Rectal smooth muscle tissue (tissue), 1 donor: ENCODE results near the gene C3orf22.

Experiments
- H3K27ac ChIP-seq: one replicate; pipeline ENCODE4 v1.7.0; 2013; ENCODE audit warnings: low read depth, low read length, inconsistent platforms
- H3K27me3 ChIP-seq: one replicate; pipeline ENCODE4 v1.7.0; 2013; ENCODE audit warnings: low read length; ENCODE audit not compliant: control insufficient read depth, insufficient read depth
- H3K36me3 ChIP-seq: one replicate; pipeline ENCODE4 v1.7.0; 2013; ENCODE audit warnings: low read length; ENCODE audit not compliant: control insufficient read depth, insufficient read depth
- H3K4me1 ChIP-seq: one replicate; pipeline ENCODE4 v1.7.0; 2013; ENCODE audit warnings: low read length; ENCODE audit not compliant: control insufficient read depth, insufficient read depth
- H3K4me3 ChIP-seq: one replicate; pipeline ENCODE4 v1.7.0; 2013; ENCODE audit warnings: low read length
- H3K9ac ChIP-seq: one replicate; pipeline ENCODE4 v1.7.0; 2013; ENCODE audit warnings: low read length

C3orf22 gene

DNA sequence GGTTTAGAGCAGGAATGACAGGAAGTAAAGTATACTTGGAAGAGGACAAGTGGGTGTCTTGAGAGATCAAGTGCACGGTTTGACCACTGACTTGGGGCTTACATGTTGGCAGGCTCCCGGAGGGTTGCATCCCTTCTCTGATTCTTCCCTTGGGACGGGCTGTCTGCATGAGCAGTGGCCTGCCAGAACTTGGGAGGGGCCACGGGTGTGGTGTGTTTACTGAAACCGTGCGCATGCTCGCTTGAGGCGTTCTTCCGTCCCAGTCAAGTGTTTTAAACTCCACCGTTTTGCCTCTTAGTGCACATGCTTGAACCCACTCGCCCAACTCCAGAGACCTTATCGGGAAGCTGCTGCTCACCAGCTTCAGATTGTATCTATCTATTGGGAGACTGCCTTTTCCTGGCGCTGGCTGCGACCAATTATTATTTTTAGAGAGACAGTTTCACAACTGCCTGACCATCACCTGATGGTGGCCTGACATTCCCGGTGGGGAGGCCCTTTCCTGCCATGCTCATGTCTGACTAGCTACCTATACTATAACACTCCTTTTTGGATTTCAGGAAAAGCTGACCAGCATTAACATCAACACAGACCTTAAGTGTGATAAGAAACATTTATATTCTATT, 14.9 kb upstream of the C3orf22 start:
- H3K9ac ChIP-seq: no peak overlapping the region
- no peaks in the 10 kb centered on the region for H3K27me3 ChIP-seq
- no peak overlapping the region for H3K4me3 ChIP-seq
- H3K27ac ChIP-seq: no peak overlapping the region
- H3K4me1 ChIP-seq: no peaks in the 10 kb centered on the region
- H3K36me3 ChIP-seq: no peaks in the 10 kb centered on the region

DNA sequence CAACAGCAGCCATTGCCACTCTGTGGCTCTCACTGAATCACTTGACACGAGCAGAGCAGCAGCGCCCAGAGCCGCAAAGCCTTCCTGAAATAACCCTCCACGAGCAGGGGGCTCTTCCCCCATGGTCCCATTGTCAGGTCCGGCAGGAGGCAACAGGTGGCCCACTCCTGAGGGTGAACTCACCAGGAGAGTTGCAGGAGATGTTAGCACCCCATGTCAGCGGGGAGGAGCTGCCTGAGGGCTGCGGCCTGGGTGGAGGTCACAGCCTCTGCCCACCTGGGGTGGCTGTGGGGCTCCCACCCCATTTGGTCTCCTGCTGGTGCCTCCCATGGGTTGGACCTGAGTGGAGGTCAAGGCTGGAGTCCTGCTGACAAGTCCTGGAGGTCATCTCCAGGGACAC, 12.3 kb upstream of the C3orf22 start:
- no peaks in the 10 kb centered on the region for H3K4me1 ChIP-seq
- H3K4me3 ChIP-seq: no peak overlapping the region
- no peak overlapping the region for H3K27ac ChIP-seq
- no peak overlapping the region for H3K9ac ChIP-seq
- no peaks in the 10 kb centered on the region for H3K36me3 ChIP-seq
- no peaks in the 10 kb centered on the region for H3K27me3 ChIP-seq

DNA sequence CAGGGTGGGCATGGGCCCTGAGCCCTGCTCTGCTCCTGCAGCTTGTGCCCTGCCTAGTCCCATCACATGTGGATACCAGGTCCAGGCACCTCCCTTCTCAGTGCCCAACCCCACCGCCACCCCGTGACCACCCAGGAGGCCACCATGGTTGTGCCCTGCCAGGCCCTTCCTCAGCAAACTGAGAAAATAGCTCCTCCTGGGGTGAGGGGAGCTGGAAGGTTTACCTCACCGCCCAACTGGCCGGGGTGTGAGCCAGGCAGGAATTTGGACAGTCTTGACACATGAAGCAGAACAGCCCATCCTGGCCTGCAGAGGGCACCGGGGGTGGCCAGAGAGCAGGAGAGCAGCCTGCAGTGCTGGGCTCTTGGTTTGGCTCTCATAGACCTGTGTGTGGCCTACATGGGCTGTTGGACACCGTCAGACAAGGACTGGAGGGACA, 11.4 kb upstream of the C3orf22 start:
- no peak overlapping the region for H3K4me3 ChIP-seq
- H3K27me3 ChIP-seq: no peaks in the 10 kb centered on the region
- no peaks in the 10 kb centered on the region for H3K4me1 ChIP-seq
- no peak overlapping the region for H3K9ac ChIP-seq
- no peak overlapping the region for H3K27ac ChIP-seq
- H3K36me3 ChIP-seq: no peaks in the 10 kb centered on the region

DNA sequence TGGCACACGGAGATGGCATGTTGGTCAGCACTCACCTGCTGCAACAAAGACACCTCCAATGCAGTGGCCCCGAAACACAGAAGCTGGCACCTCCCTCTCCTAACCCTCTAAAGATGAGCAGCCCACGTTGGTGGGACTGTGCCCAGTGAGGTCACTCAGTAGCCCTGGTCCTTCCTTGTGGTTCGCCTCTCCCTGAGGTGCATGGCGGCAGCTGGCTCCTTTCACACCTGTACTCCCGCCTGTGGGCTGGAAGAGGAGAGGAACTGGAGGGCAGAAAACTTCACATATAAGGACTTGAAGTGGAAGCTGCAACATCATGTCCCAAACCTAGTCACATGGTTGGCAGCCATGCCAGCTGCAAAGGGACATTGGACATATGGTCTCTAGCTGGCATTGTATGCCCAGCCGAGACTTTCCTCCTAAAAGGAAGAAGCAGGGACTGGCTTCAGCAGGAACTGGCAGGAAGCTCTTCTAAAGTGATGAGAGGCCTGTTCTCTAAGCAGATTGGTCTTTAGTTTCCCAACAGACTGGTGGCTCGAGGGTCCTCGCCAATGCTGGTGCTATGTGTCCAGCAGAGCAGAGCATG, 10.8 kb upstream of the C3orf22 start:
- H3K36me3 ChIP-seq: no peaks in the 10 kb centered on the region

DNA sequence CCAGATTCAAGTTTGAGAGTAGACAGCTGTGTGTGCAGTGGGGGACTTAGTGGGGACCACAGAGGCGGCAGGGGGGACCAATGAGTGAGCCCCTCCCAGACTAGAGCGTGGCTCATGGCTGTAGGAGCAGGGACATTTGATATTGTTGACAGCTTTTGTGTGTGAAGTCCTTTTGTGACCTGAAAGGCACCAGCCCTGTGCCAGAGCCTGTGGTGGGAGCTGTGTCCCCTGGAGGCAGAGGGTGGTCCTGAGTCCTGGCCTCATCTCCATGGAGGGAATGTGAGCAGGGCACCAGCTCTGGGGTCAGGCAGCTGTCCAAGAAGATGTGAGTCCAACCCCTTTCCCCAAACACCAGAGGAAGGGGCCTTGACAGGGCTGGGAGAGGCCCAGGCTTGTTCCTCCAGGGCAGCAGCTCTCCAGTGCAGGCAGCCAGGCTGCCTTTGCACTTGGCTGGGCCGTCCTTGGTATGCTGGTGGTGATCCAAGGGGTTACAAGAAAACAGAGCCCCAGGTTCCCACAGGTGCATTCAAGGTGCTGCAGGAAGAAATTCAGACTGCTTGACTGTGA, 10.1 kb upstream of the C3orf22 start:
- H3K27me3 ChIP-seq: no peaks in the 10 kb centered on the region
- H3K36me3 ChIP-seq: no peaks in the 10 kb centered on the region
- no peak overlapping the region for H3K4me3 ChIP-seq
- no peak overlapping the region for H3K9ac ChIP-seq
- H3K4me1 ChIP-seq: no peaks in the 10 kb centered on the region
- no peak overlapping the region for H3K27ac ChIP-seq

More for the DNA sequence above, 10.8 kb upstream of the C3orf22 start:
- Histone ChIP-seq H3K4me1 (no peaks in the 10 kb centered on the region), H3K9ac (no peak overlapping the region), H3K4me3 (no peak overlapping the region), H3K27ac (no peak overlapping the region), H3K27me3 (no peaks in the 10 kb centered on the region)

DNA sequence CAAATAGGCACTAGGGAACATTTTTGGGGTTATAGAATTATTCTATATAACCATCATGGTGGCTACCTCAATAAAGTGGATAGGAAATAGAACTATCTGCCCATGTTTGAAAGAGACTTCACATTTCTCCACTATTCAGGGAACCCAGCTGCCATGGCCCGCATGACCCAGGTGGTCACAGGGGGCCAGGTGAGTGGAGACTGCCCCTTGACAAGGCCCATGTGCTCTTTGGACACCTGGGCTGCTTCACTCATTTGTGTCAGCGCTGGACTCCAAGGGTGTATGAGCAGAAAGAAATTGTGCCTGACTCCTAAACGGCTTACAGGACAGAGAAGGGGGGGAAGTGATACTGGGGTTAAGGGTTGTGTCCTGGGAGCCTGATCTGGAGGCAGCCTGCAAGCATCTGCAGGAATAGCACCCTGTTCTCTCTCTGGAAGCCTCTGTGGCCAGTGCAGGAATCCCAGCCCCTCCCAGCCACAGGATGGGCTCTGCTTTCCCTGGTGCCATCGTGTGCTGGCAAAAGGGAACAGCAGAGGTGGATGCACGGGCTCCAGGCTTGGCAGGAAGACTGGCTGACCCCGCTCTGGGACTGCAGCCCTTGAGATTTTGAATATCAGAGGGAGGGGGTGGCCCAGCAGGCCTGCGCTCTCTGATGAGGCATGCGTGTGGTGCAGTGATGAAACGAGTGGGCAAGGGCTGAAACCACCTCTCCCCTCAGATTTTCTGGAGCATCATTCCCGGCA, 9.1 kb upstream of the C3orf22 start:
- Histone ChIP-seq H3K9ac (no peak overlapping the region), H3K4me1 (no peaks in the 10 kb centered on the region), H3K4me3 (no peak overlapping the region), H3K27ac (no peak overlapping the region), H3K36me3 (no peaks in the 10 kb centered on the region), H3K27me3 (no peaks in the 10 kb centered on the region)

DNA sequence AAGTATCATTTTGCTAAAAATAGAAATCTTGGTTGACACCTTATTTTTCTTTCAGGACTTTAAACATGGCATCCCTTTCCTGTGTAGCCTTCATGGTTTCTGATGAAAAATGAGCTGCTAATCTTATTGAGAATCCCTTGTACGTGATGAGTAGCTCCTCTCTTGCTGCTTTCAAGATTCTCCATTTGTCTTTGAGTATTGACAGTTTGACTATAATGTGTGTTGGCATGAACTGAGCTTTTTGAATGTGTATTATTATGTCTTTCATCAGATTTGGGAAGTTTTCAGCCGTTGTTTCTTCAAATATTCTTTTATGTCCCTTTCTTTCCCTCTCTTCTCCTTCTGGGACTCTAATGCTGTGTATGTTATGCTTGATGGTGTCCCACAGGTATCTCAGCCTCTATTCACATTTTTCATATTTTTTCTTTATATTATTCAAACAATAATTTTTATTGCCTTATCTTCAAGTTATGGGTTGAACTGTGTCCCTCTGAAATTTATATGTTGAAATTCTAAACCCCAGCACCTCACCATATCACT, 4.1 kb upstream of the C3orf22 start:
- no peaks in the 10 kb centered on the region for H3K36me3 ChIP-seq
- no peaks in the 10 kb centered on the region for H3K4me1 ChIP-seq
- H3K27ac ChIP-seq: no peak overlapping the region
- no peaks in the 10 kb centered on the region for H3K27me3 ChIP-seq
- no peak overlapping the region for H3K9ac ChIP-seq
- H3K4me3 ChIP-seq: no peak overlapping the region

DNA sequence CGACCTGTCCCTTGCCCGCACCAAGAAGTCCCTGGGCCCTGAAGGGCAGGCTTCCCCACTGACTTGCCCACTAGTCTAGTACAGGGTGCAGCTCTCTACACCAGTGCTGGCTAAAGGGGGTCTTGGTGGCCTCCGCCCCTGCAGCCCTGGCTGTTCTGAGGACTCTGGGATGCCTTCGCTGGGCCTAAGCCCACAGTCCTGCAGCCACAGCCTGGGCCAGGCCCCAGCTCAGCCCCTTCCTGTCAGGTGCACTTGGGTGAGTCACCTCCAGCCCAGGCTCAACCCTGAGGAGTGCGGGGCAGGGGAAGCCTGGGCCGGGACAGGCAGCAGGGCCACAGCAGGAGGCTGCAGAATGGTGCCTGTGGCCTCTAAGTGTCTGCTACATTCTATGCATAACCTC, 971 bp downstream of the C3orf22 start:
- Histone ChIP-seq H3K4me3 (no peak overlapping the region), H3K36me3 (no peaks in the 10 kb centered on the region), H3K9ac (no peak overlapping the region), H3K4me1 (no peaks in the 10 kb centered on the region), H3K27ac (no peak overlapping the region), H3K27me3 (no peaks in the 10 kb centered on the region)

DNA sequence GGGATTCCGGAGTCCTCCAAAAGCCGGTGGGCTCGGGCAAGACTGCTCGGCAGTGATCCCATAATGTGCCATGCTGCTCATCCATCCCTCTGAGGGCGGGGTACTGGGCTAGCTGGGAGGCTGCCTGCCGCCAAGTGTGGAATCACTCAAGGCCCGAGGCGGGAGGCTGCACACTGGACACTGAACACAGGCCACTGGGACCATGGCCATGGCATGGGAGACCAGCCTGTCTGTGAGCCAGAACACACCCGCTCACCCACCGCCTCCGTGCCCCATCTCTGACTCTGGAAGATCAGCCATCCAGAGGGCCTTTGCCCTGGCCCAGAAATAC, 1.4 kb downstream of the C3orf22 start:
- H3K4me3 ChIP-seq: no peak overlapping the region
- H3K4me1 ChIP-seq: no peaks in the 10 kb centered on the region

DNA sequence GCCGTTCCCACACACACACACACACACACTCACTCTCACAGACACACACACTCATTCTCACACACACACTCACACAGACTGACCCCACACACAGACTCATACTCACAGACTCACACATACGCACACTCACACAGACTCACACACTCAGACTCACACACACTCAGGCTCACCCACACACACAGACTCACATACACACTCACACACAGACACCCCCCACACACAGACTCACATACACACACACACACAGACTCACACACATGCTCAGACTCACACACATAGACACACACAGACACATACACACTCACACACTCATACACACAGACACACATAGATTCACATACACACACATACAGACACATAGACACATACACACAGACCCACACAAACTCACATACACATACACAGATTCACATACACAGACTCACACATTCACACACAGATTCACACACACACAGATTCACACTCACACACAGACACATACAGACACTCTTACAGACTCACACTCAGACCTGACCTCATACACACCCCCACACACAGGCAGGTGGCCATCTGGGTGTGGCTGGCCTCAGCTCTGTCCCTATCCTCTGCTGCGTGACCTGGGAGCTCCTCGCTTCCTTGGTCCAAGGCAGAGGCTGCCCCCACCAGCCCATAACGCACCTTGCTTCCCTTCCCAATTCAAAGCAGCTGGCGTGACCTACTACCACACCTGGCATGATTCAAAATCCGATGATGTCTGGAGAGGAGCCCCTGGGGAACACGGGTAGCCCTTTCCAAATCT, 1.9 kb downstream of the C3orf22 start:
- Histone ChIP-seq H3K4me3 (no peak overlapping the region), H3K27me3 (no peaks in the 10 kb centered on the region), H3K4me1 (no peaks in the 10 kb centered on the region), H3K36me3 (no peaks in the 10 kb centered on the region), H3K9ac (no peak overlapping the region), H3K27ac (no peak overlapping the region)

More for the DNA sequence above, 1.4 kb downstream of the C3orf22 start:
- Histone ChIP-seq H3K36me3 (no peaks in the 10 kb centered on the region), H3K9ac (no peak overlapping the region), H3K27ac (no peak overlapping the region), H3K27me3 (no peaks in the 10 kb centered on the region)

DNA sequence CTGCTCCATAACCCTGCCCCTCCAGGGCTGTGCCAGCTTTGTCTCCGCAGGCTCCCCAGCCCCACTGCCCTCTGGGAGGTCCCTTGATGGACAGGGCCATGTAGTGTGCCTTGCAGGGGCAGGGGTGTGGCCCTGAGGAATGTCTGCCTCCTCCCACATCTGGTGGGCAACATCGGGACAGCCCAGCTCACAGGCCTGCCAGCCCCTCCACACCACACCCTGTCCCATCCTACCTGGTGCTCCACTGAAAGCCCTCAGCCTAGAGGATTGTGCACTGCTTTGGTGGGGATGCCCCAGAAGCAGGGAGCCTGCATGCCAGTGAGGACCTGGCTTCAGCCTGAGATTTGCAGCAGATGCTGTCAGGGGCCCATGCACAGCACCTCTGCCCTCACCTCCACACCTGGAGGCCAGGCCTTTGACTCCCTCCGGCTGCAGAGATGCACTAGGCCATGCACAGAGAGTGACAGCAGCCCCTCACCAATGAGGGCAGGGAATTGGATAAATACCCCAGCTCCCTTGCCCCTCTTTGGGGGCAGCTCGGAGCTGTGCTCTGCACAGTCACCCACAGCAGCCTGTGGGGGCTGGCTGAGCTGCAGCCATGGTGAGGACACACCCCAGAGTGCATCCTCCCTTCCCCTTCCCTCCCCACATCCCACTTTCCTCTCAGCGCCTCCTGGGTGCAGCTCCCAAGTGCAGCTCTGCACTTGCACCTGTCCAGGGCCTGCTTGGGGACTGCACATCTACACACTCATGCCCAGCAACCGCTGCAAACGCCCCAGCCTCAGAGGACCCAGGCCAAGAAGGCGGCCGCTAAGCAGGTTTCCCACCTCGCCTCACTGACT, 2.7 kb downstream of the C3orf22 start:
- no peaks in the 10 kb centered on the region for H3K4me1 ChIP-seq
- H3K4me3 ChIP-seq: no peak overlapping the region
- no peaks in the 10 kb centered on the region for H3K27me3 ChIP-seq
- no peak overlapping the region for H3K9ac ChIP-seq
- H3K36me3 ChIP-seq: no peaks in the 10 kb centered on the region
- no peak overlapping the region for H3K27ac ChIP-seq
